Measurements from ENCODE around the gene AARS1. TPM values are rescaled to one million over a fixed set of nuclear protein-coding genes. Genes with fewer than 3 reads are reported as not detected.
"Not testable (repeated sequence)": the region's sequence is repeated elsewhere in the genome, so short reads cannot be mapped to it uniquely, and the experiment has no call there.

Gene AARS1
- total RNA-seq = 97.6 and 182 TPM in 2 replicates

GRCh38 chr16:70289229-70290094 is at the start of gene AARS1:
Gene AARS1, minus strand, starts transcription at chr16:70289506. Its CDS starts 6,743 bp downstream, at chr16:70282763.
- peak; percentile 98 for DNase-seq (ENCODE audit: low read depth)

- no peak for DNase-seq (ENCODE audit: low read depth)
These were observed 48.5 kb upstream of the AARS1 start for GRCh38 chr16:70337814-70338213.

GRCh38 chr16:70332728-70333127 is 43.4 kb upstream of the AARS1 start:
- DNase-seq (ENCODE audit: low read depth) = not testable (repeated sequence)

- DNase-seq (ENCODE audit: low read depth) = no peak
These were observed 42.5 kb upstream of the AARS1 start for GRCh38 chr16:70331588-70332358.

GRCh38 chr16:70331091-70331490 is 41.8 kb upstream of the AARS1 start:
- no peak for DNase-seq (ENCODE audit: low read depth)

GRCh38 chr16:70324998-70325747 is 35.9 kb upstream of the AARS1 start:
- DNase-seq (ENCODE audit: low read depth) = no peak

GRCh38 chr16:70320121-70320520 is 30.8 kb upstream of the AARS1 start:
- no peak for DNase-seq (ENCODE audit: low read depth)

- DNase-seq (ENCODE audit: low read depth) = not testable (repeated sequence)
These were observed 18.4 kb upstream of the AARS1 start for GRCh38 chr16:70307726-70308125.

- DNase-seq (ENCODE audit: low read depth) = no peak
These were observed 17.6 kb upstream of the AARS1 start for GRCh38 chr16:70306880-70307279.

GRCh38 chr16:70304892-70305448 is 15.7 kb upstream of the AARS1 start:
- peak; percentile 36 for DNase-seq (ENCODE audit: low read depth)

GRCh38 chr16:70302745-70303144 is 13.4 kb upstream of the AARS1 start:
- DNase-seq (ENCODE audit: low read depth) = no peak

GRCh38 chr16:70301121-70301520 is 11.8 kb upstream of the AARS1 start:
- DNase-seq (ENCODE audit: low read depth) = no peak

- DNase-seq (ENCODE audit: low read depth) = peak; percentile 49
These were observed 10.0 kb upstream of the AARS1 start, which contains the start of gene DDX19B for GRCh38 chr16:70298988-70299938. Gene DDX19B, plus strand, starts transcription at chr16:70299186. Its CDS starts 112 bp downstream, at chr16:70299298.

GRCh38 chr16:70295634-70296033 is 6.3 kb upstream of the AARS1 start:
- DNase-seq (ENCODE audit: low read depth) = no peak

GRCh38 chr16:70294385-70295025 is 5.2 kb upstream of the AARS1 start:
- DNase-seq (ENCODE audit: low read depth) = no peak

- DNase-seq (ENCODE audit: low read depth) = not testable (repeated sequence)
These were observed 2.8 kb upstream of the AARS1 start for GRCh38 chr16:70292148-70292547.

- no peak for DNase-seq (ENCODE audit: low read depth)
These were observed 1.7 kb upstream of the AARS1 start for GRCh38 chr16:70290949-70291519.

- DNase-seq (ENCODE audit: low read depth) = peak; percentile 21
These were observed 1.9 kb downstream of the AARS1 start for GRCh38 chr16:70287304-70287971.

GRCh38 chr16:70276392-70276791 is 12.9 kb downstream of the AARS1 start:
- no peak for DNase-seq (ENCODE audit: low read depth)

Data from renal cortical epithelial cell (primary cell).